ENCODE measurements around the gene RGS6. TPM values are rescaled to one million over a fixed set of nuclear protein-coding genes. Genes with fewer than 3 reads are reported as not detected.
A peak's percentile ranks its signal among the peaks of the same experiment; 100 is the strongest.

Gene RGS6
- total and polyA plus RNA-seq, 4 donors: 0.21 to 5.4 (median 0.45) TPM

GRCh38 chr14:72478471-72478893 lies 546.3 kb downstream of the RGS6 start:
- TF ChIP-seq, protein P1, sequence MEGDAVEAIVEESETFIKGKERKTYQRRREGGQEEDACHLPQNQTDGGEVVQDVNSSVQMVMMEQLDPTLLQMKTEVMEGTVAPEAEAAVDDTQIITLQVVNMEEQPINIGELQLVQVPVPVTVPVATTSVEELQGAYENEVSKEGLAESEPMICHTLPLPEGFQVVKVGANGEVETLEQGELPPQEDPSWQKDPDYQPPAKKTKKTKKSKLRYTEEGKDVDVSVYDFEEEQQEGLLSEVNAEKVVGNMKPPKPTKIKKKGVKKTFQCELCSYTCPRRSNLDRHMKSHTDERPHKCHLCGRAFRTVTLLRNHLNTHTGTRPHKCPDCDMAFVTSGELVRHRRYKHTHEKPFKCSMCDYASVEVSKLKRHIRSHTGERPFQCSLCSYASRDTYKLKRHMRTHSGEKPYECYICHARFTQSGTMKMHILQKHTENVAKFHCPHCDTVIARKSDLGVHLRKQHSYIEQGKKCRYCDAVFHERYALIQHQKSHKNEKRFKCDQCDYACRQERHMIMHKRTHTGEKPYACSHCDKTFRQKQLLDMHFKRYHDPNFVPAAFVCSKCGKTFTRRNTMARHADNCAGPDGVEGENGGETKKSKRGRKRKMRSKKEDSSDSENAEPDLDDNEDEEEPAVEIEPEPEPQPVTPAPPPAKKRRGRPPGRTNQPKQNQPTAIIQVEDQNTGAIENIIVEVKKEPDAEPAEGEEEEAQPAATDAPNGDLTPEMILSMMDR (IDR thresholded peaks at IDR 0.05; ENCODE audit: control extremely low read depth, extremely low read depth): no peak
- Histone ChIP-seq H3K9me3 (ENCODE audit: control insufficient read depth in 4 of 4, insufficient read depth in 3 of 4, low read length in 3 of 4) (peaks cover 0 to 4% (median 0%) of the 10 kb centered on the region in 4 donors), H3K4me1 (ENCODE audit: control insufficient read depth in 5 of 5, insufficient read depth in 5 of 5, low read length in 5 of 5) (peaks cover 0 to 22% (median 8%) of the 10 kb centered on the region in 5 donors), H3K9ac (ENCODE audit: insufficient read depth in 1 of 2, low read length in 2 of 2) (no peak overlapping the region), H3K4me3 (no peak overlapping the region), H3K27me3 (ENCODE audit: control insufficient read depth in 3 of 3, insufficient read depth in 3 of 3, low read length in 2 of 3) (peaks cover 0 to 8% (median 0%) of the 10 kb centered on the region in 3 donors), H3K36me3 (ENCODE audit: control insufficient read depth in 4 of 4, insufficient read depth in 4 of 4, low read length in 4 of 4) (no peaks in the 10 kb centered on the region), H3K27ac (ENCODE audit: low read depth in 1 of 2, low read length in 1 of 2) (no peak overlapping the region)
- WGBS, 2 donors: 80 to 90% methylated on average over 8 of the region's 8 CpGs
- ATAC-seq (ENCODE audit: insufficient read depth, low FRiP score) (no peak), DNase-seq (no peak)

- TF ChIP-seq, protein P1 (IDR thresholded peaks at IDR 0.05; ENCODE audit: control extremely low read depth, extremely low read depth): no peak
- peak; percentile 63 to 69 (median 64) for DNase-seq
- WGBS, 2 donors: 77 to 85% methylated on average over 3 of the region's 3 CpGs
These were observed 547.3 kb downstream of the RGS6 start for GRCh38 chr14:72479461-72479931.

DNA sequence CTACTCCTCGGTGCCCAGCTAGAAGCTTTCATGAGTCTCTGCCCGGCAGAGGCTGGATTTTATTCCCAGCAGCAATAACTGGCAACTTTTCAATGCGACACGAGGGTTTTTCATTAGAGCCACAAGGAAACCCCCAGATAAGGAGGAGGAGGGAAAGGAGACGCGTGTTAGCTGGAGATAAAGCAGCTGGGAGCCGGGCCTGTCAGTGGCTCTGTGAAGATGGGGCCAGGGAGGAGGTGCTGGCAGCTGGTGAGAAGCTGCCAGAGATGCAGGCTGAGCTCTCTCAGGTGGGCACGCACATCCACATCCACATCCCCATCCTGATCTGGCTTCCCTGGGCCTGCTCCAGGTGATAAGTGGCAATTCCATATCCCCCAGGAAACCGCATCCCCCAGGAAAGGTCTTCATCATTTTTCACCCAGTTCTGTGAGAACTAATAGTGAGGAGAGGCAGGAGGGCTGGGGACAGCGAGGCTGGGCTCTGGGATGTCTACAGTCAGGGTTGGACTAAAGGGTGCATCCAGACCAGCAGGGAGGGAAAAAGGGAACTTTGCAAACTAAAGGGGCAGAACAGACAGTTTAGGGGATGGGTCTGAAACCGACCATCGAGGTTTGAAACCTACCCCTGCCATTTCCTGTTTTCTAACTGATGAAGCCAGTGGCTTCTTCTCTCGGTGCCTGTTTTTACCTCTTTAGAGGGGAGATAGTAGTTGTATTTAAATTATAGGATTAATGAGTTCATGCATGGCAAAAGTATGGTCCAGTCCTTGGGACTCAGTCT lies 548.4 kb downstream of the RGS6 start:
- Histone ChIP-seq H3K4me3 (no peak overlapping the region), H3K9me3 (ENCODE audit: control insufficient read depth in 4 of 4, insufficient read depth in 3 of 4, low read length in 3 of 4) (peaks cover 0 to 6% (median 0%) of the 10 kb centered on the region in 4 donors), H3K27me3 (ENCODE audit: control insufficient read depth in 3 of 3, insufficient read depth in 3 of 3, low read length in 2 of 3) (peaks cover 0 to 8% (median 2%) of the 10 kb centered on the region in 3 donors), H3K36me3 (ENCODE audit: control insufficient read depth in 4 of 4, insufficient read depth in 4 of 4, low read length in 4 of 4) (no peaks in the 10 kb centered on the region), H3K4me1 (ENCODE audit: control insufficient read depth in 5 of 5, insufficient read depth in 5 of 5, low read length in 5 of 5) (peaks cover 0 to 22% (median 8%) of the 10 kb centered on the region in 5 donors), H3K27ac (ENCODE audit: low read depth in 1 of 2, low read length in 1 of 2) (no peak overlapping the region), H3K9ac (ENCODE audit: insufficient read depth in 1 of 2, low read length in 2 of 2) (no peak overlapping the region)
- ATAC-seq (ENCODE audit: insufficient read depth, low FRiP score): no peak
- 36 to 50% methylated on average over 13 of the region's 13 CpGs for WGBS, 2 donors
- TF ChIP-seq, protein P1 (IDR thresholded peaks at IDR 0.05; ENCODE audit: control extremely low read depth, extremely low read depth): no peak
- DNase-seq: peak; percentile 91 to 93 (median 92)

More at GRCh38 chr14:72479461-72479931, 547.3 kb downstream of the RGS6 start:
- Histone ChIP-seq H3K36me3 (ENCODE audit: control insufficient read depth in 4 of 4, insufficient read depth in 4 of 4, low read length in 4 of 4) (no peaks in the 10 kb centered on the region), H3K4me3 (no peak overlapping the region), H3K27ac (ENCODE audit: low read depth in 1 of 2, low read length in 1 of 2) (no peak overlapping the region), H3K9me3 (ENCODE audit: control insufficient read depth in 4 of 4, insufficient read depth in 3 of 4, low read length in 3 of 4) (peaks cover 0 to 4% (median 0%) of the 10 kb centered on the region in 4 donors), H3K9ac (ENCODE audit: insufficient read depth in 1 of 2, low read length in 2 of 2) (no peak overlapping the region), H3K27me3 (ENCODE audit: control insufficient read depth in 3 of 3, insufficient read depth in 3 of 3, low read length in 2 of 3) (peaks cover 0 to 8% (median 0%) of the 10 kb centered on the region in 3 donors), H3K4me1 (ENCODE audit: control insufficient read depth in 5 of 5, insufficient read depth in 5 of 5, low read length in 5 of 5) (peaks cover 0 to 22% (median 8%) of the 10 kb centered on the region in 5 donors)
- no peak for ATAC-seq (ENCODE audit: insufficient read depth, low FRiP score)

Measured in lung (tissue), 12 donors.